Glutamatergic neuron (in vitro differentiated cells): ENCODE results near the gene GATA2. TPM values are rescaled to one million over a fixed set of nuclear protein-coding genes. Genes with fewer than 3 reads are reported as not detected.

Source experiments
- DNase-seq: peaks from one replicate; pipeline ENCODE4 v3.0.0; 2022
- H3K27ac Mint-ChIP-seq: one replicate; pipeline ENCODE4 v1.8.0; 2020; ENCODE audit warnings: mild to moderate bottlenecking, mixed read lengths, inconsistent platforms; ENCODE audit not compliant: unreplicated experiment
- H3K27me3 Mint-ChIP-seq: one replicate; pipeline ENCODE4 v1.8.0; 2020; ENCODE audit warnings: mild to moderate bottlenecking, moderate library complexity, mixed read lengths, inconsistent platforms; ENCODE audit not compliant: unreplicated experiment
- H3K36me3 Mint-ChIP-seq: one replicate; pipeline ENCODE4 v1.8.0; 2020; ENCODE audit warnings: mild to moderate bottlenecking, mixed read lengths, inconsistent platforms; ENCODE audit not compliant: unreplicated experiment
- H3K4me1 Mint-ChIP-seq: one replicate; pipeline ENCODE4 v1.8.0; 2020; ENCODE audit warnings: mild to moderate bottlenecking, low read depth, mixed read lengths, inconsistent platforms; ENCODE audit not compliant: unreplicated experiment
- H3K4me3 Mint-ChIP-seq: one replicate; pipeline ENCODE4 v1.8.0; 2020; ENCODE audit warnings: mild to moderate bottlenecking, mixed read lengths, inconsistent platforms; ENCODE audit not compliant: unreplicated experiment
- H3K9me3 Mint-ChIP-seq: one replicate; pipeline ENCODE4 v1.8.0; 2020; ENCODE audit warnings: mild to moderate bottlenecking, moderate library complexity, mixed read lengths, inconsistent platforms; ENCODE audit not compliant: unreplicated experiment
- total RNA-seq: library from RNA; stranded (reverse); fragmentation: NEBNext Ultra II Directional; extraction: Animal tissue kit (Norgen Biotek cat#: 25700); gene quantifications from one replicate; pipeline ENCODE4 v1.2.1, GENCODE V29; 2021; ENCODE audit not compliant: unreplicated experiment
- TF ChIP-seq, protein P1 (sequence below): fragments of 200-600 bp; sonication (generic); IDR thresholded peaks from one replicate; pipeline ENCODE4 v1.5.0; 2021; ENCODE audit not compliant: partially characterized antibody, unreplicated experiment

Gene GATA2
- total RNA-seq, 1 donor from 2014 or later: 3.6 TPM

DNA sequence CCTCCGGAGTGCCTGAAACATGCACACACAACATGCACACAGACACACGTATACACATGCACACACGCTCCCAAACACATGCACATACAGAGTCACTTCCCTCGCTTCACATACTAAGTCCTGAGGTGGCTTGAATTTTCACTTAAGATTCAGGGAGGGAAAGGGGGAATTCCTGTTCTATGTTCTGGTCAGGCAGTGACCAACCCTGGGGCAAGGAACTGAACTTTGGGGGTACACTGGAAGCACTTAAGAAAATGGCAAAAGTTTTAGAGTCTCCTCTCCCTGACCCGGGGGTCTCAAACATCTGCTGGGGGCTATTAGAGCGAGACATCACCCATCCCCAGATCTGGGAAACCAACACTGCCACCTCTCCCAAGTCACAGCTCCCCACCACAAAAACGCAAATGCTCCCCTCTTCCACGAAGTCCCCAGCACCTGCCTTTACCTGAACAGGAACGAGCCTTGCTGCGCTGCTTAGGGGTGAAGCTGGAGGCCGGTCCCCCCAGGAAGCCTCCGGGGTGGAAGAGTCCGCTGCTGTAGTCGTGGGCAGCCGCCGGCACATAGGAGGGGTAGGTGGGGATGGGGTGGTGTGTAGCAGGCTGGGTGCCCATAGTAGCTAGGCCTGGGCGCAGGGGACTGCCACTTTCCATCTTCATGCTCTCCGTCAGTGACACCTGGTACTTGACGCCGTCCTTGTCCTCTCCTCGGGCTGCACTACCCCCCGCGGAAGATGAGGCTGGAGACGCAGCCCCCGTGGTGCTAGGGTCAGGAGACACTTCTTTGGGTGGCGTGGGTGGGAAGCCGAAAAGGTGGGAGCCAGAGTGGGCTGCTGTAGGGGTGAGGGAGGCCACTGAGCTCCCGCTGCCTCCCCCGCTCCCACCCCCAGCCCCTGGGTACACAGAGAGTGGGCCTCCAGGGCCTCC lies 7.5 kb downstream of the GATA2 start:
- Mint-ChIP-seq H3K36me3 (no peaks in the 10 kb centered on the region), H3K9me3 (peaks cover 15% of the 10 kb centered on the region), H3K27ac (no peak overlapping the region), H3K4me1 (peaks cover 31% of the 10 kb centered on the region), H3K27me3 (peaks cover 19% of the 10 kb centered on the region), H3K4me3 (no peak overlapping the region)
- TF ChIP-seq, protein P1, sequence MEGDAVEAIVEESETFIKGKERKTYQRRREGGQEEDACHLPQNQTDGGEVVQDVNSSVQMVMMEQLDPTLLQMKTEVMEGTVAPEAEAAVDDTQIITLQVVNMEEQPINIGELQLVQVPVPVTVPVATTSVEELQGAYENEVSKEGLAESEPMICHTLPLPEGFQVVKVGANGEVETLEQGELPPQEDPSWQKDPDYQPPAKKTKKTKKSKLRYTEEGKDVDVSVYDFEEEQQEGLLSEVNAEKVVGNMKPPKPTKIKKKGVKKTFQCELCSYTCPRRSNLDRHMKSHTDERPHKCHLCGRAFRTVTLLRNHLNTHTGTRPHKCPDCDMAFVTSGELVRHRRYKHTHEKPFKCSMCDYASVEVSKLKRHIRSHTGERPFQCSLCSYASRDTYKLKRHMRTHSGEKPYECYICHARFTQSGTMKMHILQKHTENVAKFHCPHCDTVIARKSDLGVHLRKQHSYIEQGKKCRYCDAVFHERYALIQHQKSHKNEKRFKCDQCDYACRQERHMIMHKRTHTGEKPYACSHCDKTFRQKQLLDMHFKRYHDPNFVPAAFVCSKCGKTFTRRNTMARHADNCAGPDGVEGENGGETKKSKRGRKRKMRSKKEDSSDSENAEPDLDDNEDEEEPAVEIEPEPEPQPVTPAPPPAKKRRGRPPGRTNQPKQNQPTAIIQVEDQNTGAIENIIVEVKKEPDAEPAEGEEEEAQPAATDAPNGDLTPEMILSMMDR: no peak
- DNase-seq: no peak

DNA sequence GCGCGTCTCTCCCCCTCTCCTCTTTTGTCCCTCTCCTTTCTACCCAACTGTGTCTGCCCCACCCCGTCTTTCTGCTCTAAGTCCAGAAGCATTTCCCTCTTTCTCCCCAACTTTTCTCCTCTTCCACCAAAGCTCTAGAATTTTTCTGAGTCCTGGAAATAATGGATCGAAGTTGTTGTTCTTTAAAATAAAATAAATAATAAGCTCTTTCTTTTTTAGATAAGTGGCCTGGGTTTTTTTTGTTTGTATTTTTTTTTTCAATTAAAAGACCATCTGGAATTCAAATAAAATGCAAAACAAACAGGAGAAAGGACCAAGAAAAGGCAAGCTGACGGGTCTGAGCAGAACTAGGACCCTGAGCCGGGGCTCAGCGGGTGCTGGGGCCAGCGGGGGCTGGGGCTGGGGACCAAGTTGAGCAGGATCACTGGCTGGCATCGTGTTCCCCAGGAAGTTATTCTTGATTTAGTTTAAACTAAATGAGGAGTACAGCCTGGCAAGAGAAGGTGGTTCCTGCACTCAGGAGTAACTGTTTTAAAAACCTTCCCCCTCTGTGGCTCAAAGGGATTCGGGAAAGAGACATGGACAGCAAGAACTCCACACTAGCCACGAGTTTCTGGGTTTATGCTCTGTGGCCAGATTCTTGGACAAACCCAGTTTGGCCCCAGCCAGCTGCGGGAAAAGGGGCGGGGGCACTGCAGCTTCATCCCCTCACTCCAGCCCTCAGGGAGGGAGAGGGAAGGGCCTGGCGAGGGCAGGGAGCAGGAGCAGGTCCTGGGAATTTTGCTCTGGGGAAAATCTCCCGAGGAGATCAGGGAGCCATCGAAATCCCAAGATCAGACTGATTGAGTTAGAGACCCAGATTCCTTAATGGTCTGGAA lies 8.4 kb downstream of the GATA2 start:
- peak; percentile 10 for DNase-seq
- Mint-ChIP-seq H3K9me3 (peaks cover 17% of the 10 kb centered on the region), H3K27me3 (peaks cover 19% of the 10 kb centered on the region), H3K27ac (no peak overlapping the region), H3K4me1 (peaks cover 34% of the 10 kb centered on the region), H3K36me3 (no peaks in the 10 kb centered on the region), H3K4me3 (peak overlapping the region; percentile 21)
- TF ChIP-seq, protein P1: no peak

DNA sequence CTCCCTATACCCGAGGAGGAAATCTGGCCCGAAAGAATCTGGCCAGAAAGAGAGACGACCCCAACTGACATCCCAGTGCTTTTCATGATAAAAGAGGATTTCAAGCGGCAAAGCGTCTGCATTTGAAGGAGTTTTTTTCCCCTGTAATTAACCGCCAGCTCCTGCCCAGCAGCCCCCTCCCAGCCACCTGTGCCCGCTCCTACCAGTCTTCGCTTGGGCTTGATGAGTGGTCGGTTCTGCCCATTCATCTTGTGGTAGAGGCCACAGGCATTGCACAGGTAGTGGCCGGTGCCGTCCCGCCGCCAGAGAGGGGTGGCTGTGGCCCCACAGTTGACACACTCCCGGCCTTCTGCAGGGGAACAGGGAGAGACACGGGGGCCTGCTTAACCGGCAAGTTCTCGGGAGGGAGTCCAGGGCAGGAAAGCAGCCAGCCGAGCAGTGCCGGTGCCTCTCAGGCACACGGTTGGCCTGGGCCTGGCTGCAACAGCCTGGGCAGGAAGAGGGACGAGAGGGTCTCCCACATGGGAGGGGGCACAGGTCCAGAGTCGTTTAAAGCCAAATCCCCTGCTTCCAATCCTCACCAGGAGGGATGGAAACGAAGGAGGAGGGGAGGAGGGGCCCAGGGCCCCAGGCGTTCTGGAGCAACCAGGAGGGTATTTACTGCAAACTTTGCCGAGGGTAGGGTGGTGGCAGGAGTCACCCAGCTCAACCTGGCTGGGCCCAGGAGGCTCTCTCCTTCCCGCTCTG lies 9.2 kb downstream of the GATA2 start:
- Mint-ChIP-seq H3K27me3 (peaks cover 19% of the 10 kb centered on the region), H3K36me3 (no peaks in the 10 kb centered on the region), H3K4me3 (peak overlapping the region; percentile 75), H3K27ac (no peak overlapping the region), H3K9me3 (peaks cover 17% of the 10 kb centered on the region), H3K4me1 (peaks cover 34% of the 10 kb centered on the region)
- DNase-seq: peak; percentile 25
- TF ChIP-seq, protein P1: no peak

GRCh38 chr3:128482666-128483656 lies 10.0 kb downstream of the GATA2 start:
- H3K9me3 Mint-ChIP-seq: peaks cover 17% of the 10 kb centered on the region
- no peak overlapping the region for H3K27ac Mint-ChIP-seq
- peak overlapping the region; percentile 75 for H3K4me3 Mint-ChIP-seq
- H3K36me3 Mint-ChIP-seq: peaks cover 6% of the 10 kb centered on the region
- DNase-seq: peak; percentile 55
- H3K4me1 Mint-ChIP-seq: peaks cover 34% of the 10 kb centered on the region
- H3K27me3 Mint-ChIP-seq: peaks cover 19% of the 10 kb centered on the region
- TF ChIP-seq, protein P1: no peak
